Muscle layer of duodenum (tissue), 2 donors: ENCODE results near the gene IGF2BP2.
"Not testable (repeated sequence)": the region's sequence is repeated elsewhere in the genome, so short reads cannot be mapped to it uniquely, and the experiment has no call there.

ENCODE experiments used
- H3K27ac ChIP-seq: one replicate; pipeline ENCODE4 v1.7.0; 2013; ENCODE audit warnings: mild to moderate bottlenecking, low read length
- H3K27me3 ChIP-seq: one replicate; pipeline ENCODE4 v1.7.0; 2013; ENCODE audit warnings: low read depth, mild to moderate bottlenecking, control low read depth, low read length
- H3K36me3 ChIP-seq, 2 donors: one replicate each; pipeline ENCODE4 v1.7.0; 2013; ENCODE audit warnings: low read length in 2 of 2, control low read depth in 1 of 2, mild to moderate bottlenecking in 1 of 2; ENCODE audit not compliant: insufficient read depth in 2 of 2, control insufficient read depth in 1 of 2
- H3K4me1 ChIP-seq, 2 donors: one replicate each; pipeline ENCODE4 v1.7.0; 2013; ENCODE audit warnings: low read length in 2 of 2, mild to moderate bottlenecking in 2 of 2, control low read depth in 1 of 2, moderate library complexity in 1 of 2; ENCODE audit not compliant: insufficient read depth in 2 of 2, control insufficient read depth in 1 of 2
- H3K4me3 ChIP-seq, 2 donors: one replicate each; pipeline ENCODE4 v1.7.0; 2013; ENCODE audit warnings: low read length in 2 of 2, low read depth in 1 of 2, mild to moderate bottlenecking in 1 of 2
- H3K9me3 ChIP-seq, 2 donors: one replicate each; pipeline ENCODE4 v1.7.0; 2013; ENCODE audit warnings: low read length in 2 of 2, control low read depth in 1 of 2, mild to moderate bottlenecking in 1 of 2; ENCODE audit not compliant: control insufficient read depth in 1 of 2
- donor health status: healthy.

IGF2BP2 gene

DNA sequence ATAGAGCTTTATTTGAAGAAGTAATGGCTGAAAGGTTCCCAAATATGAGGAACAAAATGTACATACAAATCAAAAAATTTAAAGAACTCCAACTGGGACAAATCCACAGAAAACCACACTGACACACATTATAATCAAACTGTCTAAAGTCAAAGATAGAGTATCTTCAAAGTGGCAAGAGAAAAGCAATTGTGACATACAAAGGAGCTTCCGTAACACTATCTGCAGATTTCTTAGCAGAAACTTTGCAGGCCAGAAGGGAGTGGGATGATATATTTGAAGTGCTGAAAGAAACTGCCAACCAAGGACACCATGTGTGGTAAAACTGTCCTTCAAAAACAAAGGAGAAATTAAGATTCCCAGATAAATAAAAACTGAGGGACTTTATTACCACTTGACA, 146.8 kb downstream of the IGF2BP2 start:
- Histone ChIP-seq H3K27me3 (no peaks in the 10 kb centered on the region), H3K4me3 (no peak overlapping the region), H3K4me1 (no peaks in the 10 kb centered on the region), H3K27ac (no peak overlapping the region), H3K36me3 (no peaks in the 10 kb centered on the region), H3K9me3 (no peaks in the 10 kb centered on the region)

- Histone ChIP-seq H3K9me3 (no peaks in the 10 kb centered on the region), H3K27ac (no peak overlapping the region), H3K4me3 (no peak overlapping the region), H3K27me3 (no peaks in the 10 kb centered on the region), H3K36me3 (no peaks in the 10 kb centered on the region), H3K4me1 (no peaks in the 10 kb centered on the region)
Measured at GRCh38 chr3:185677146-185677829, 147.6 kb downstream of the IGF2BP2 start.

GRCh38 chr3:185667574-185667973, 157.3 kb downstream of the IGF2BP2 start:
- H3K4me3 ChIP-seq: no peak overlapping the region
- no peaks in the 10 kb centered on the region for H3K4me1 ChIP-seq

DNA sequence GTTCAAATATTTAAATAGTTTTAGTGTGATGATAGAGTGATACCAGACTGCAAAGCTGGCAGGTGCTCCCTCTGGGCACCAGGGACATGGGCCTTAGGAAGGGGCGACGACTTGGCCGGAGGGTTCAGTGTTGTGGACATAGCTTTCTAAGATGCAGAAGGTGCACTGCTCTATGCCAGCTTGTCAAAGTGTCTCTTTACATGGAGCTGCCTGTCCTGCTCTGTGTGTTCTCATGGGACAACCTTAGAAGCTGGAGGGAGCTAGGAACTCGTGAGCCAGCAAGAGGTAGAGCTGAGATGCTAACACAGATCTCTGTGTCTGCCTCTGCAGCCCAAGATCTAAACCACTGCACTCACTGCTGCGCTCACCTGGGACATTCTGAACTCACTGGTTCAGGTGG, 160.9 kb downstream of the IGF2BP2 start:
- Histone ChIP-seq H3K36me3 (no peaks in the 10 kb centered on the region), H3K27me3 (no peaks in the 10 kb centered on the region), H3K27ac (no peak overlapping the region), H3K9me3 (no peaks in the 10 kb centered on the region), H3K4me1 (peaks cover 0 to 12% of the 10 kb centered on the region in 2 donors), H3K4me3 (no peak overlapping the region)

More at GRCh38 chr3:185667574-185667973, 157.3 kb downstream of the IGF2BP2 start:
- no peaks in the 10 kb centered on the region for H3K36me3 ChIP-seq
- H3K9me3 ChIP-seq: no peaks in the 10 kb centered on the region
- no peak overlapping the region for H3K27ac ChIP-seq
- no peaks in the 10 kb centered on the region for H3K27me3 ChIP-seq

DNA sequence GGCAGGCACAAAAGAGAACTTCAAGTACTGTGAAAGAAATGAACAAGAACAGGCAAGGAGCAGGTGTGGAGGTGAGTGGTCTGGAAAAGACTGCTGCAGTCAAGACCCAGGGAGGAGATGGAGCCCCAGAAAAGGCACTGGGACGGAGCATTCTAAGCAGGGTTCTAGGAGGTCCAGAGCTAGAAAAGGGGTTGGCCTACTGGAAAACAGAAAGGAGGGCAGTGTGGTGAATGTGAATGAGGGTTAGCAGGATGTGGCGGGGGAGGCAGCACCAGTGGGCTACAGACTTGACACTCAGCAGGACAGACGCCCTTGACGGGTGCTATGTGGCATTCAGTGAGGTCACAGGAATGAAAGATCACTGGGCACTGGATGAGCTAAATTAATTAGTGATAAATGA, 163.1 kb downstream of the IGF2BP2 start:
- Histone ChIP-seq H3K36me3 (no peaks in the 10 kb centered on the region), H3K27me3 (no peaks in the 10 kb centered on the region), H3K4me1 (peaks cover 0 to 15% of the 10 kb centered on the region in 2 donors), H3K9me3 (no peaks in the 10 kb centered on the region), H3K4me3 (no peak overlapping the region), H3K27ac (no peak overlapping the region)

- H3K27ac ChIP-seq: not testable (repeated sequence)
Measured at GRCh38 chr3:185661296-185661695, 163.5 kb downstream of the IGF2BP2 start.

DNA sequence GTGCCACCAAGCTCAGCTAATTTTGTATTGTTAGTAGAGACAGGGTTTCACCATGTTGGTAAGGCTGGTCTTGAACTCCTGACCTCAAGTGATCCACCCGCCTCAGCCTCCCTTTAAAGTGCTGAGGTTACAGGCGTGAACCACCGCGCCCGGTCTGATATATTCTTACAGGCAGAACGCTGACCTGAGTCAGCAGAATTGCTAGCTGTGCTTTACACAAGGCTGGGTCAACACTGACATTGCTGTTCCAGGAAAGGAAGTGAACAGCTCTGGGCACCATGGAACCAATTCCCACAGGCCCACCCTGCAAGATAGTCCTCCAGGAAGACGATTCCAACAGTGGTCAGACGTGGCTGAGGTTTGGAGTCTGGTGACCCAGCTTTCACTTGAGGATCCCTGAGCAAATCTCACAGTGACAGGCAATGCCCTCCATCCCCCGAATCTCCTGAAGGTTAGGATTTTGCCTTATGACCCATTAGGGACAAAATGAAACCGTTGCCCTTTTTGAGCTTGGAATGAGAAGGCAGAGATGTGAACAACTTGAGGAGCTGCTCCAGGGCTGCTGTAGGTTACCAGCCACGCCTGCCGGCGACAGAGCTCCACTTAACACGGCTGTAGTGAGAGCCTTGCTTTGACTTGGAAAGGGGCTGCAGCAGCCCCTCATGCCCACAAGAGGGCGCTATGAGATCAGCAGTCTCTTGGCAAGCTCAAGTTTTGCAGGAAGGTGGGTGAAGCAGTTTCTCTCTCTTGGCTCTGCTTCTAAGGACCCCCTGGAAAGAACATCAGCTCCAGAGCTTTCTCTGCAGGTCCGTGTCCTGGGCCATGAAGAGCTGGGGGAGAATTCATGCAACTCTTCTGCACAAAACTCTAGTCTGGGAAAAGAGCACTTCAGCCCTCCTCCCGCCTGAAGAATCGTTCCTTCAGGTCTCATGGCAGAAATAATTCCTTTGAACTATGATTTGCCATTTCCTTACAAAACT, 164.6 kb downstream of the IGF2BP2 start:
- H3K36me3 ChIP-seq: no peaks in the 10 kb centered on the region
- H3K4me1 ChIP-seq: peaks cover 0 to 21% of the 10 kb centered on the region in 2 donors
- H3K27ac ChIP-seq: no peak overlapping the region
- no peaks in the 10 kb centered on the region for H3K27me3 ChIP-seq
- peak overlapping the region in 1 of 2 donors; percentile 21 for H3K4me3 ChIP-seq
- no peaks in the 10 kb centered on the region for H3K9me3 ChIP-seq

More at GRCh38 chr3:185661296-185661695, 163.5 kb downstream of the IGF2BP2 start:
- peaks cover 0 to 17% of the 10 kb centered on the region in 2 donors for H3K4me1 ChIP-seq
- not testable (repeated sequence) for H3K27me3 ChIP-seq, H3K36me3 ChIP-seq, H3K9me3 ChIP-seq, H3K4me3 ChIP-seq

DNA sequence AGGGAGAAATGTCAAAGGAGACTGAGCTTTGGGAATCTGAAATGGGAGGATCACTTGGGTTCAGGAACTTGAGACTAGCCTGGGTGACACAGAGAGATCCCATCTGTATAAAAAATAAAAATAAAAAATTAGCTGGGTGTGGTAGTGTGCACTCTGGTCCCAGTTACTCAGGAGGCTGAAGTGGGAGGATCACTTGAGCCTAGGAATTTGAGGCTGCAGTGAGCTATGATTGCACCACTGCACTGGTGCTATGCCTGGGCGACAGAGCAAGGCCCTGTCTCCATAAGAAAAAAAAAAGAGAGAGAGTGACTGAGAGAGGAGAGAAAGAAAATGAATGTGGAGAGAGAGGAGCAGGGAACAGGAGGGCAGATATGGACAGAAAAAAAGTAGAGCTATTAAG, 165.9 kb downstream of the IGF2BP2 start:
- H3K36me3 ChIP-seq: no peaks in the 10 kb centered on the region
- peaks cover 0 to 21% of the 10 kb centered on the region in 2 donors for H3K4me1 ChIP-seq
- H3K4me3 ChIP-seq: no peak overlapping the region
- no peaks in the 10 kb centered on the region for H3K9me3 ChIP-seq
- H3K27ac ChIP-seq: no peak overlapping the region
- H3K27me3 ChIP-seq: no peaks in the 10 kb centered on the region

GRCh38 chr3:185658504-185658912, 166.3 kb downstream of the IGF2BP2 start:
- Histone ChIP-seq H3K4me3 (no peak overlapping the region), H3K27ac (no peak overlapping the region), H3K36me3 (no peaks in the 10 kb centered on the region)

DNA sequence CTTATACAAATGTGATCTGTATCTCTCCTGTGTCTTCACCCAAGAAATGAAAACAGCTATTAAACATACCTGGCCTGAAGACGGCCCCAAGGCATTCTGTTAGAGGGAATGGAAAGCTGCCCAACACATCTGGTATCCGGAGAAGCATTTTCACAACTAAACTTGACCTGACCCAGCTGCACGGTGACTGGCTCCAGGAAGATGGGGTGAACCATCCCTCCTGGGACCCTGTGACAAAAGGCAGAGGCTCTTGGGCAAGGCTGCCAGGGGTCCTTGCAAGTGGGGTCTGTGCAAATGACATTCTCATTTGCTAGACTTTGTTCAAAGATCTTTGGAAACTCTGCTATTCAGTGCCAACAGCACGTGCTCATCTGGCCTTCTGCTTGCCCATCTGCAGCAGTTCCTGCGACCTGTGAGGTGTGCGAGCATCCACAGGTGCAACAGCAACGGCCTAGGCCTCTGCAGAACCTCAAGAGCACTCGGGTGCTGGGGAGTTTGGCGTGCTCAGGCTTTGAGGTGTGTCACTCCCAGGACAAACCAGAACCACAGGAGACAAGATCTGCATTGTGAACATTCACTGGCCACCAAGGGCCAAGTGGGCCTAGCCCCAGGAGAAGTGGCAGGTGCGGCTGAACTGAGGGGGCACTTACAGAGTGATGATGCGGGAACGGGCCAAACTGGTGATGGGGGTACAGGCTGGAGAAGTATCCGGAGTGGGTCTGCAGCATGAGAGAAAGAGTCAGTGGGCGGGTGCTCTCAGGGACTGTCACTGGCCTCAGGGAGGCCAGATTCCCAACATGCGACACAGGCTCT, 166.9 kb downstream of the IGF2BP2 start:
- H3K4me1 ChIP-seq: peaks cover 0 to 21% of the 10 kb centered on the region in 2 donors
- no peak overlapping the region for H3K27ac ChIP-seq
- no peaks in the 10 kb centered on the region for H3K36me3 ChIP-seq
- no peaks in the 10 kb centered on the region for H3K27me3 ChIP-seq
- no peak overlapping the region for H3K4me3 ChIP-seq
- H3K9me3 ChIP-seq: no peaks in the 10 kb centered on the region

More at GRCh38 chr3:185658504-185658912, 166.3 kb downstream of the IGF2BP2 start:
- no peaks in the 10 kb centered on the region for H3K27me3 ChIP-seq
- H3K4me1 ChIP-seq: peaks cover 0 to 21% of the 10 kb centered on the region in 2 donors
- no peaks in the 10 kb centered on the region for H3K9me3 ChIP-seq

- H3K27me3 ChIP-seq: no peaks in the 10 kb centered on the region
- H3K9me3 ChIP-seq: no peaks in the 10 kb centered on the region
- peaks cover 0 to 21% of the 10 kb centered on the region in 2 donors for H3K4me1 ChIP-seq
- peak overlapping the region; percentile 49 for H3K27ac ChIP-seq
- no peaks in the 10 kb centered on the region for H3K36me3 ChIP-seq
- H3K4me3 ChIP-seq: no peak overlapping the region
Measured at GRCh38 chr3:185657211-185657610, 167.6 kb downstream of the IGF2BP2 start.
